Measurements from ENCODE around the gene RPP25L. TPM values are rescaled to one million over a fixed set of nuclear protein-coding genes. Genes with fewer than 3 reads are reported as not detected.

Gene RPP25L
- polyA plus RNA-seq, 3 donors = 20.1 to 42.3 (median 39.4) TPM

DNA sequence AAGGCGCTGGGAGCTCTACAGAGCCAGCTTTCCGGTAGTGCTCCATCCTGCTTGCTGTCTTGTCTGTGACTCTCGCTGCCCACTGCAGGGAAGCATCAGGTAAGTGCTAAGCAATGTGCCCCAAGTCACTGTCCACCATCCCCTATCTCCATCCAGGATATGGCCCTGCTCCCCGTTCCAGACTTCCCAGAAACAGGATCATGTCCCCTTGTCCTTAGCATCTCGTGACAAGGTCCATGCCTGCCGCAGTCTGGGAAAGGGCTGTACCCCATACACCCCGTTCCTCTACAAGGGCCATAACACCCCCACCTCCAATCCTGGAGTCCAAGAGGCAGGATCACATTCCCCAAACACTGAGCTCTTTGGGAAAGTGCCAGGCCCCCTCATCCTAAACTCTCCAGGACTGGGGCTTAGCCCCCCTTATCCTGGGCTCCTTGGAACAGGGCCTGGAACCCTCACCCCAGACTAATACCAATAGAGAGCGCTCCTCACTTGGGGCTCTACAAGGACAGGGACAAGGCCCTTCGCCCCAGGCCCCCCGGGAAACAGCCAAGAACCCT, 566 bp downstream of the RPP25L start:
- Histone ChIP-seq H3K4me2 (replicated peaks; ENCODE audit: extremely low read depth, low read length, poor library complexity, severe bottlenecking) (peak overlapping the region; percentile 80), H3K27ac (ENCODE audit: low read depth in 1 of 2, low read length in 2 of 2) (peak overlapping the region; percentile 76 to 97), H3K79me2 (ENCODE audit: insufficient read depth, low read length) (peaks cover 13% of the 10 kb centered on the region), H3K4me3 (replicated peaks in 1 of 3; ENCODE audit: low read depth in 2 of 3, low read length in 3 of 3) (peak overlapping the region; percentile 78 to 91 (median 85)), H3K9me3 (replicated peaks in 1 of 2; ENCODE audit: control insufficient read depth in 1 of 2, insufficient read depth in 1 of 2, low read length in 2 of 2) (no peaks in the 10 kb centered on the region), H3K36me3 (replicated peaks in 1 of 2; ENCODE audit: control insufficient read depth in 1 of 2, insufficient read depth in 2 of 2, low read length in 2 of 2) (peaks cover 23 to 30% of the 10 kb centered on the region in 2 donors), H3K9ac (ENCODE audit: insufficient read depth, low read length, poor library complexity, severe bottlenecking) (peak overlapping the region; percentile 95), H3K27me3 (ENCODE audit: control insufficient read depth in 2 of 2, insufficient read depth in 2 of 2, low read length in 2 of 2) (no peaks in the 10 kb centered on the region), H4K20me1 (ENCODE audit: insufficient read depth, low read length) (no peaks in the 10 kb centered on the region), H2AFZ (ENCODE audit: insufficient read depth, low read depth, low read length, poor library complexity, severe bottlenecking) (peak overlapping the region; percentile 100), H3K4me1 (ENCODE audit: control insufficient read depth in 1 of 2, insufficient read depth in 2 of 2, low read length in 2 of 2) (peaks cover 24 to 30% of the 10 kb centered on the region in 2 donors)
- H3K4me1 Mint-ChIP-seq = peaks cover 27% of the 10 kb centered on the region
- TF ChIP-seq, protein P1, sequence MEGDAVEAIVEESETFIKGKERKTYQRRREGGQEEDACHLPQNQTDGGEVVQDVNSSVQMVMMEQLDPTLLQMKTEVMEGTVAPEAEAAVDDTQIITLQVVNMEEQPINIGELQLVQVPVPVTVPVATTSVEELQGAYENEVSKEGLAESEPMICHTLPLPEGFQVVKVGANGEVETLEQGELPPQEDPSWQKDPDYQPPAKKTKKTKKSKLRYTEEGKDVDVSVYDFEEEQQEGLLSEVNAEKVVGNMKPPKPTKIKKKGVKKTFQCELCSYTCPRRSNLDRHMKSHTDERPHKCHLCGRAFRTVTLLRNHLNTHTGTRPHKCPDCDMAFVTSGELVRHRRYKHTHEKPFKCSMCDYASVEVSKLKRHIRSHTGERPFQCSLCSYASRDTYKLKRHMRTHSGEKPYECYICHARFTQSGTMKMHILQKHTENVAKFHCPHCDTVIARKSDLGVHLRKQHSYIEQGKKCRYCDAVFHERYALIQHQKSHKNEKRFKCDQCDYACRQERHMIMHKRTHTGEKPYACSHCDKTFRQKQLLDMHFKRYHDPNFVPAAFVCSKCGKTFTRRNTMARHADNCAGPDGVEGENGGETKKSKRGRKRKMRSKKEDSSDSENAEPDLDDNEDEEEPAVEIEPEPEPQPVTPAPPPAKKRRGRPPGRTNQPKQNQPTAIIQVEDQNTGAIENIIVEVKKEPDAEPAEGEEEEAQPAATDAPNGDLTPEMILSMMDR (IDR thresholded peaks at IDR 0.05) = no peak
- H3K27ac Mint-ChIP-seq = peak overlapping the region; percentile 84 to 96 (median 93)
- peaks cover 24 to 27% of the 10 kb centered on the region in 2 donors for H3K36me3 Mint-ChIP-seq
- DNase-seq = no peak
- H3K9me3 Mint-ChIP-seq = peaks cover 0 to 3% (median 0%) of the 10 kb centered on the region in 7 donors
- intact Hi-C loops (cut with micrococcal nuclease) = loop anchor here (5.0 to 10.0 kb wide), 2 partner anchors 154 to 157 kb away; partner anchors contain the start of genes DNAI1 (in 2 of the 2) and FAM219A (in 2 of the 2)
- peak overlapping the region; percentile 81 to 93 for H3K4me3 Mint-ChIP-seq
- peaks cover 0 to 4% (median 0%) of the 10 kb centered on the region in 3 donors for H3K27me3 Mint-ChIP-seq (ENCODE audit: low read depth in 3 of 3)
- WGBS (ENCODE audit: insufficient coverage) = 75% methylated on average over 10 of the region's 10 CpGs

DNA sequence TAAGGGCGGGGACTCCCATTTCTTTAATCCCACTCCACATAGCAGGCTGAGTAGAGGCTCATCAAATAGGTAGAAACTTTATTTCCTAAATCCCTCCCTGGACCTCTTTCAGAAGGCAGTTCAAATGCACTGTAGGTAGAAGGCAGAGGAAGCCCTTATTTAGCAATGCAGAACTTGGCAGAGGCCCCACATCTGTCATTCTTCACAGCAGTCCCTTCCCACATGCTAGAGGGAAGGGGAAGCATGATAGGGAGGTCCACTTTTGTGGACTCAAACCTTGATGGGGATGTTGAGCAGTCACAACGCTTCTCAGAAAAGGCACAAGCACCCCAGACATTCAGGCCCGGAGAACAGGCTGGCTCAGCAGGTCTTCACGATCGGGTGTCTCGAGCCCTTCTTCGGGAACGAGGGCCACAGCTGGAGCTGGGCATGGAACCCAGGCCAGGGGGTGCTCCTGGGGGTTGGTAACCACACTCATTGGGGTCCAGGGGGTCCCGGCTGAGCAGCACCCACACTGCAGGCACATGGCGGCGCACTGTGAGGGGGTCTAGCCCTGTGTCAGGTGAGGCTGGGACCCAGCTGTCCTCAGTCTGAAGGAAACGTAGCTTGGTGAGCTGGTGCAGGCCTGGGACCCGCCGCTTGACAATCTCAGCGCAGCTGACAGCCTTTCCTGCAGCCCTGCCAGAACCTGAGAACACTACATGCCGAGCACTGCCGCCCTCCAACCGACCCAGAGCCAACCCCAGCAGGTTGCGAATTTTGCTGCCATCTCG, 1.3 kb downstream of the RPP25L start:
- WGBS (ENCODE audit: insufficient coverage) = 96% methylated on average over 19 of the region's 20 CpGs
- Mint-ChIP-seq H3K4me3 (peak overlapping the region in 1 of 2 donors; percentile 29), H3K9me3 (peaks cover 0 to 3% (median 0%) of the 10 kb centered on the region in 7 donors), H3K27me3 (ENCODE audit: low read depth in 3 of 3) (peaks cover 0 to 4% (median 0%) of the 10 kb centered on the region in 3 donors), H3K36me3 (peaks cover 17 to 20% of the 10 kb centered on the region in 2 donors), H3K4me1 (peaks cover 27% of the 10 kb centered on the region), H3K27ac (no peak overlapping the region)
- H2AFZ ChIP-seq (ENCODE audit: insufficient read depth, low read depth, low read length, poor library complexity, severe bottlenecking) = peak overlapping the region; percentile 100
- no peaks in the 10 kb centered on the region for H3K9me3 ChIP-seq (replicated peaks in 1 of 2; ENCODE audit: control insufficient read depth in 1 of 2, insufficient read depth in 1 of 2, low read length in 2 of 2)
- peaks cover 13% of the 10 kb centered on the region for H3K79me2 ChIP-seq (ENCODE audit: insufficient read depth, low read length)
- DNase-seq = peak in 1 of 3 donors; percentile 9
- H3K27ac ChIP-seq (ENCODE audit: low read depth in 1 of 2, low read length in 2 of 2) = no peak overlapping the region
- H3K4me2 ChIP-seq (replicated peaks; ENCODE audit: extremely low read depth, low read length, poor library complexity, severe bottlenecking) = peak overlapping the region; percentile 80
- intact Hi-C loops (cut with micrococcal nuclease) = loop anchor here (5.0 to 10.0 kb wide), 2 partner anchors 153 to 156 kb away; partner anchors contain the start of genes DNAI1 (in 2 of the 2) and FAM219A (in 2 of the 2)
- no peak overlapping the region for H3K9ac ChIP-seq (ENCODE audit: insufficient read depth, low read length, poor library complexity, severe bottlenecking)
- peaks cover 17 to 23% of the 10 kb centered on the region in 2 donors for H3K36me3 ChIP-seq (replicated peaks in 1 of 2; ENCODE audit: control insufficient read depth in 1 of 2, insufficient read depth in 2 of 2, low read length in 2 of 2)
- no peaks in the 10 kb centered on the region for H4K20me1 ChIP-seq (ENCODE audit: insufficient read depth, low read length)
- peak overlapping the region in 1 of 3 experiments; percentile 91 for H3K4me3 ChIP-seq (replicated peaks in 1 of 3; ENCODE audit: low read depth in 2 of 3, low read length in 3 of 3)
- peaks cover 24 to 30% of the 10 kb centered on the region in 2 donors for H3K4me1 ChIP-seq (ENCODE audit: control insufficient read depth in 1 of 2, insufficient read depth in 2 of 2, low read length in 2 of 2)
- H3K27me3 ChIP-seq (ENCODE audit: control insufficient read depth in 2 of 2, insufficient read depth in 2 of 2, low read length in 2 of 2) = peaks cover 0 to 2% of the 10 kb centered on the region in 2 donors
- TF ChIP-seq, protein P1 (IDR thresholded peaks at IDR 0.05) = no peak
